Psoas muscle (tissue), 8 donors: ENCODE measurements around the gene TUBB2A. TPM values are rescaled to one million over a fixed set of nuclear protein-coding genes. Genes with fewer than 3 reads are reported as not detected.
"Not testable (repeated sequence)": the region's sequence is repeated elsewhere in the genome, so short reads cannot be mapped to it uniquely, and the experiment has no call there.

Experiments
- ATAC-seq, 4 donors: fragments of 200-7000 bp; cut with Tn5 transposase; one replicate each; pipeline ENCODE4 v1.9.1; 2020; ENCODE audit warnings: moderate library complexity in 3 of 4, mild to moderate bottlenecking in 2 of 4
- DNase-seq, 2 donors: peaks; one replicate each; pipeline ENCODE4 v3.0.0-alpha.2; 2020
- H3K27ac ChIP-seq: fragments of 200-600 bp; one replicate; pipeline ENCODE4 v1.8.0; 2022
- H3K27me3 ChIP-seq, 3 donors: fragments of 200-600 bp in 1 of 3; one replicate each; pipeline versions ENCODE4 v1.6.1 to v1.8.0; 2013 to 2022; ENCODE audit warnings: low read length in 2 of 3, mild to moderate bottlenecking in 2 of 3, moderate library complexity in 1 of 3; ENCODE audit not compliant: insufficient read depth in 3 of 3
- H3K36me3 ChIP-seq, 2 donors: fragments of 200-600 bp in 1 of 2; one replicate each; pipeline versions ENCODE4 v1.6.1 to v1.8.0; 2013 to 2022; ENCODE audit warnings: low read depth in 1 of 2, mild to moderate bottlenecking in 1 of 2, moderate library complexity in 1 of 2; ENCODE audit not compliant: insufficient read depth in 1 of 2
- H3K4me1 ChIP-seq: fragments of 200-600 bp; one replicate; pipeline ENCODE4 v1.8.0; 2022
- H3K4me3 ChIP-seq: fragments of 200-600 bp; one replicate; pipeline ENCODE4 v1.8.0; 2022; ENCODE audit warnings: mild to moderate bottlenecking
- H3K9me3 ChIP-seq: fragments of 200-600 bp; one replicate; pipeline ENCODE4 v1.8.0; 2022
- WGBS, 3 donors: extraction: QIAGEN DNeasy Blood & Tissue Kit; methylation state at CpG; one replicate each; pipeline versions ENCODE4 v1.1.6 to v1.1.7; 2013; 5-methylcytosine and 5-hydroxymethylcytosine counted together
- intact Hi-C, 2 donors: fragments of 100-400 bp; cut with DNase I; formaldehyde crosslinking; loops; one replicate each; pipeline versions ENCODE4 v1.11.0 to v1.14.2; 2022
- polyA plus RNA-seq, 3 donors: library from polyadenylated mRNA; stranded (reverse); fragments of 200-250 nt; gene quantifications; one replicate each; pipeline ENCODE4 v1.2.3, GENCODE V29; 2013
- total RNA-seq, 4 donors: library from RNA; stranded (reverse); fragmentation: NEBNext Ultra II Directional in 2 of 4; extraction: Animal tissue kit (Norgen Biotek cat#: 25700) in 2 of 4; gene quantifications; one replicate each; pipeline versions ENCODE4 v1.2.1 to v1.2.4, GENCODE V29; 2021 to 2023
- TF ChIP-seq, protein P1 (sequence below): fragments of 200-600 bp; IDR thresholded peaks from one replicate; pipeline ENCODE4 v1.8.0; 2022; ENCODE audit warnings: antibody characterized with exemption
- donor health status: healthy with polysubstance abuse.
- donor health status: DM: no; HTN: no; CAD: no; lungs with moderate emphysema.
- donor health status: Bipolar disorder and iron deficiency.
- donor health status: healthy.
- donor health status: DM: yes; HTN: yes; CAD: no.
- donor health status: DM: no; HTN: no; CAD: no.
- donor health status: DM: no; HTN: no; CAD: no.
- donor health status: DM: yes; HTN: yes; CAD: no.

The TUBB2A gene
- total and polyA plus RNA-seq, 7 donors = 25.3 to 83.4 (median 47.1) TPM

DNA sequence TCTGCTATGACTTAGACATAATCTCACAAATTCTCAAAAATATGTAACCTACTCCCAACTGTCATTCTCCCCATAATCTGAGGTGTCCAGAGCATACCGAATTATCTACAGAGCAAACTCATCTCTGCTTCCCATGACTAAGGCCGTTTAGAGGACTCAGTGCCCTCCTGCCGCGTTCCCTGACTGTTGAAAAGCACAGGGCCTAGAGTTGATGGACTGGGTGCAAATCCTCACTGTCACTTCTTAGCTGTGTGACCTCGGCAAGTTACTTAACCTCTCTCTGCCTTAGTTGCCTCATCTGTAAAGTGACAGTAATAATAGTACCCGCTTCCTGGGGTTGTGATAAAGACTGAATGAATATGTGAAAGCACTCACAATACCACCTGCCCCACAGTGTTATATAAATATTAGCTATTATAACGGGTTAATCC is 4.7 kb upstream of the TUBB2A start:
- TF ChIP-seq, protein P1, sequence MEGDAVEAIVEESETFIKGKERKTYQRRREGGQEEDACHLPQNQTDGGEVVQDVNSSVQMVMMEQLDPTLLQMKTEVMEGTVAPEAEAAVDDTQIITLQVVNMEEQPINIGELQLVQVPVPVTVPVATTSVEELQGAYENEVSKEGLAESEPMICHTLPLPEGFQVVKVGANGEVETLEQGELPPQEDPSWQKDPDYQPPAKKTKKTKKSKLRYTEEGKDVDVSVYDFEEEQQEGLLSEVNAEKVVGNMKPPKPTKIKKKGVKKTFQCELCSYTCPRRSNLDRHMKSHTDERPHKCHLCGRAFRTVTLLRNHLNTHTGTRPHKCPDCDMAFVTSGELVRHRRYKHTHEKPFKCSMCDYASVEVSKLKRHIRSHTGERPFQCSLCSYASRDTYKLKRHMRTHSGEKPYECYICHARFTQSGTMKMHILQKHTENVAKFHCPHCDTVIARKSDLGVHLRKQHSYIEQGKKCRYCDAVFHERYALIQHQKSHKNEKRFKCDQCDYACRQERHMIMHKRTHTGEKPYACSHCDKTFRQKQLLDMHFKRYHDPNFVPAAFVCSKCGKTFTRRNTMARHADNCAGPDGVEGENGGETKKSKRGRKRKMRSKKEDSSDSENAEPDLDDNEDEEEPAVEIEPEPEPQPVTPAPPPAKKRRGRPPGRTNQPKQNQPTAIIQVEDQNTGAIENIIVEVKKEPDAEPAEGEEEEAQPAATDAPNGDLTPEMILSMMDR = no peak
- ATAC-seq (no peak), DNase-seq (no peak)
- peak overlapping the region; percentile 90 for H3K27ac ChIP-seq
- peak overlapping the region; percentile 87 for H3K4me3 ChIP-seq
- no peaks in the 10 kb centered on the region for H3K27me3 ChIP-seq
- WGBS, 3 donors = 39 to 59% (median 48%) methylated on average over 7 of the region's 7 CpGs
- no peaks in the 10 kb centered on the region for H3K9me3 ChIP-seq
- H3K4me1 ChIP-seq = peaks cover 4% of the 10 kb centered on the region
- no peaks in the 10 kb centered on the region for H3K36me3 ChIP-seq
- intact Hi-C loops = loop anchor here in 1 of 2 donors (5.0 kb wide), 1 partner anchor 35 kb away; no protein-coding TSS in a partner anchor

DNA sequence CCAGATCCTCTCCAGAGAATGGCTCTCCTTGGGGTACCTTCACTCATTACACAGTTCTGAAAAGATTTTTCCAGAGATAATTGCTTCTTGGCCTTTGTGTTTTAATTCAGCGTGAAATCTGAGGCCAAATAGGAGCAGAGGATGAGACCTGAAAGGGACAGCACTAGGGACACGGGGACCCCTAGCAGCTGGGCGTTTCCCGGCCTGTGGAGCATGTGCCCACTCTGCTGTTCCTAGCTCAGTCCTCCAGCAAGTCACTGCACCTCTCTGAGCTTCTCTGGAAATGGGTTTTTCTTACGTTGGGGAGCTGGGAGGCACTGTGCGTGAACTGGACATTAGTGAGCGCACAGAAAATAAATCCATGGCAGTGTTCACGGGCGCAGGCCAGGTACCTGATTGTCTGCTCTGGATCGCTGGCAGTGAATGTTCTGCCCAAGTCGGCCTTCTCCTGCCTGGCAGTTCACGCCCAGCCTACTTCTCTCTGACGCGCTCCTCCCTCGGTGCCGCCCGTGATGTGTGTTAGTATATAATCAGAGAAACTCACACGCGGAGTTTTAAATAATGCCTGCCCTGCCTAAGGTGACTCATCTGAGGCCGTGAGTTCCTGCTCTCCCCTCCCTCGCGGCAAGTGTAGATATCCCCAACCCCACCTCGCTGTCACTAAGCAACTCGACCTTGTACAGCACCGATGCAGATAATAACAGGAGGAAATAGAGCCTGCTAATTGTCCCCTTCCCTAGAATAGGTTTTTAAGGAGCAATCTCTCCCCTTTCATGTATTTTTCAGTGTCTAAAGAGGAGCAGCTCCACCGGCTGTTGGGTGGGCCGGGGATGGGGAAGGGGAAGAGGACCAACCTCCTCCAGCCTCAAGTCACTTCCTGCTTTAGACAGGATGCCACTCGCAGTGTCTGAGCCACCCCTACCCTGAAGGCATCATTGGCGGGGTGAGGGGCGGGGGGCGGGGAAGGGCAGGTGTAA is 2.7 kb upstream of the TUBB2A start:
- H3K27ac ChIP-seq = peak overlapping the region; percentile 46
- WGBS, 3 donors = 73 to 78% (median 74%) methylated on average over 31 of the region's 31 CpGs
- ATAC-seq (no peak), DNase-seq (peak in 1 of 2 donors; percentile 36)
- no peaks in the 10 kb centered on the region for H3K9me3 ChIP-seq
- TF ChIP-seq, protein P1 = no peak
- no peaks in the 10 kb centered on the region for H3K27me3 ChIP-seq
- peaks cover 4% of the 10 kb centered on the region for H3K4me1 ChIP-seq
- H3K4me3 ChIP-seq = no peak overlapping the region
- H3K36me3 ChIP-seq = peaks cover 0 to 7% of the 10 kb centered on the region in 2 donors
- intact Hi-C loops = loop anchor here in 1 of 2 donors (5.0 kb wide), 1 partner anchor 33 kb away; no protein-coding TSS in a partner anchor

DNA sequence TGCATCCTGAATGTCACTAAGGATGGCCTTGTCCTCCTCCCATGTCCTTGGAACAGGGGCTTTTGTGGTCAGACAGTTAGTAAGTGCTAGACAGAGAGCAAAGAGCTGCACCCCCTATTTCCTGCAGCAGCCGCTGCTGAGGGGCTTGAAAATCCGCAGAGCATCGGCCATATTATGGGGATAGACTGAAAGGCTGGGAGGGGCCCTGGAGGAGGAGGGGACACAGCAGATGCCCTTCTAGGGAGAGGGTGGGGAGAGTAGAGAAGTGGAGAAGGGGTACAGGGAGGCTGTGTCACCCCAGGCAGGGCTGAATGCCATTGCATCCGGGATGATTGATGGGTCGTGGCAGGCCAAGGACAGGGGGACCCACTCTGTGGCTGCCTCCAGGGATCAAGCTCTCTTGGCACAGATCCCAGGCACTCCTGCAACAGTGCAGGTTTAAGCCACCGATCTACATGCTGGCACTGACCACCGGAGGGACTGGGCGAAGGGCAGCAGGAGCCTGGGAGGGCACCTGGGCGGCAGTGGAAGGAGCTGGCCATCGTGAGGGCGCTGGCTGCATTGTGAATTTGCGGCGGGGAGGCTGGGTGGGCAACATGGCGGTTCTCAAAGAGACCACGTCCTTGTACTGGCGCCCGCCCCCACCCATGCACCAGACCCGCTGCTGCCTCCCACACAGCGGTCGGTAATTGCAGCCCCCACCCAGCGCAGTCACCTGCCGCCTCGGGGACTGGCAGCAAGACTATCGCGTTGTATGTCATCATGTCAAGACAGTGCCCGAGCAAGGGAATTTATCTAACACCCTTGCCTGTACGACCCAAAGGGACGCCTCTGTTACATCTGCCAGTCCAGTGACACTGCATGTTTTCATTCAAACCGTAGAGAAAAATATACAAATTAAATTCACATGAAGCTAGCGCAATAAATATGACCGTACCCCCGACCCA is 887 bp downstream of the TUBB2A start:
- peaks cover 2 to 25% of the 10 kb centered on the region in 2 donors for H3K36me3 ChIP-seq
- H3K4me1 ChIP-seq, H3K9me3 ChIP-seq, intact Hi-C loops, H3K27me3 ChIP-seq: not testable (repeated sequence)
- DNase-seq (peak in 1 of 2 donors; percentile 30), ATAC-seq (peak; percentile 12 to 32 (median 22))
- WGBS, 3 donors = 5 to 9% (median 6%) methylated on average over 22 to 28 of the region's 32 CpGs
- H3K4me3 ChIP-seq = peak overlapping the region; percentile 91
- peak overlapping the region; percentile 93 for H3K27ac ChIP-seq

GRCh38 chr6:3155416-3155815 is 1.9 kb downstream of the TUBB2A start:
- H3K27ac ChIP-seq, H3K4me3 ChIP-seq, H3K9me3 ChIP-seq, H3K27me3 ChIP-seq, H3K4me1 ChIP-seq, DNase-seq, intact Hi-C loops: not testable (repeated sequence)
- ATAC-seq = peak in 2 of 4 donors; percentile 25
- peaks cover 2 to 31% of the 10 kb centered on the region in 2 donors for H3K36me3 ChIP-seq
- WGBS, 3 donors = 35 to 65% (median 43%) methylated on average over 5 to 6 of the region's 6 CpGs

GRCh38 chr6:3152689-3153088 is 4.7 kb downstream of the TUBB2A start:
- intact Hi-C loops = no loop called here
- 84 to 92% (median 86%) methylated on average over 3 of the region's 3 CpGs for WGBS, 3 donors
- H3K4me3 ChIP-seq = no peak overlapping the region
- H3K9me3 ChIP-seq = no peaks in the 10 kb centered on the region
- TF ChIP-seq, protein P1 = no peak
- peaks cover 5% of the 10 kb centered on the region for H3K4me1 ChIP-seq
- DNase-seq = no peak
- peaks cover 4 to 55% of the 10 kb centered on the region in 2 donors for H3K36me3 ChIP-seq
- H3K27me3 ChIP-seq = no peaks in the 10 kb centered on the region
- no peak for ATAC-seq
- no peak overlapping the region for H3K27ac ChIP-seq
